ENCODE data around the gene PRSS36.
"Not testable (repeated sequence)": the region's sequence is repeated elsewhere in the genome, so short reads cannot be mapped to it uniquely, and the experiment has no call there.

Gene PRSS36

GRCh38 chr16:31105677-31106213 lies 44.1 kb downstream of the PRSS36 start:
- Histone ChIP-seq H3K23ac (ENCODE audit: low read length in 2 of 2) (no peak overlapping the region), H3K9ac (ENCODE audit: low read length) (peak overlapping the region; percentile 62), H3K14ac (ENCODE audit: low read length in 2 of 2) (no peak overlapping the region), H4K8ac (ENCODE audit: low read length) (peak overlapping the region; percentile 92), H2BK15ac (ENCODE audit: low read depth, poor library complexity, severe bottlenecking) (no peak overlapping the region), H3K4me1 (ENCODE audit: control insufficient read depth, insufficient read depth, low read depth, low read length) (peaks cover 25% of the 10 kb centered on the region), H3K27me3 (ENCODE audit: control insufficient read depth in 1 of 2, insufficient read depth in 1 of 2, low read length in 2 of 2) (no peaks in the 10 kb centered on the region), H3K9me3 (ENCODE audit: control insufficient read depth, low read length) (no peaks in the 10 kb centered on the region), H2BK5ac (ENCODE audit: low read depth, low read length, poor library complexity, severe bottlenecking) (no peak overlapping the region), H2BK120ac (ENCODE audit: low read depth, low read length) (no peak overlapping the region), H3K4me3 (ENCODE audit: insufficient read depth in 1 of 2, low read depth in 1 of 2, low read length in 2 of 2) (no peak overlapping the region), H2AFZ (ENCODE audit: low read depth, low read length) (peak overlapping the region; percentile 85), H4K91ac (ENCODE audit: low read length) (peak overlapping the region; percentile 70), H2BK12ac (ENCODE audit: low read length in 2 of 2) (peak overlapping the region in 1 of 2 experiments; percentile 21), H3K18ac (ENCODE audit: low read depth in 1 of 2, low read length in 2 of 2) (peak overlapping the region; percentile 64 to 73), H3K36me3 (ENCODE audit: control insufficient read depth in 1 of 2, insufficient read depth in 2 of 2, low read depth in 1 of 2, low read length in 2 of 2) (peaks cover 15 to 18% of the 10 kb centered on the region in 2 experiments), H3K79me1 (replicated peaks; ENCODE audit: low read length, poor library complexity, severe bottlenecking) (peaks cover 23% of the 10 kb centered on the region), H2AK5ac (ENCODE audit: low read length, severe bottlenecking) (no peak overlapping the region), H3K27ac (ENCODE audit: low read length, poor library complexity, severe bottlenecking) (no peak overlapping the region), H3K4ac (ENCODE audit: low read depth in 1 of 2, low read length in 2 of 2) (peak overlapping the region in 1 of 2 experiments; percentile 73), H3K4me2 (ENCODE audit: low read length, poor library complexity, severe bottlenecking) (peak overlapping the region; percentile 37)
- 29% methylated on average over 30 of the region's 33 CpGs for WGBS
- DNase-seq: peak; percentile 63

GRCh38 chr16:31100876-31101641 lies 48.8 kb downstream of the PRSS36 start:
- peak overlapping the region in 1 of 2 experiments; percentile 49 for H3K4ac ChIP-seq (ENCODE audit: low read depth in 1 of 2, low read length in 2 of 2)
- H3K4me2 ChIP-seq (ENCODE audit: low read length, poor library complexity, severe bottlenecking); DNase-seq; H2AK5ac ChIP-seq (ENCODE audit: low read length, severe bottlenecking); H3K9me3 ChIP-seq (ENCODE audit: control insufficient read depth, low read length); H3K27ac ChIP-seq (ENCODE audit: low read length, poor library complexity, severe bottlenecking); H2BK5ac ChIP-seq (ENCODE audit: low read depth, low read length, poor library complexity, severe bottlenecking); H3K36me3 ChIP-seq (ENCODE audit: control insufficient read depth in 1 of 2, insufficient read depth in 2 of 2, low read depth in 1 of 2, low read length in 2 of 2); H2BK15ac ChIP-seq (ENCODE audit: low read depth, poor library complexity, severe bottlenecking); H3K4me1 ChIP-seq (ENCODE audit: control insufficient read depth, insufficient read depth, low read depth, low read length); H3K18ac ChIP-seq (ENCODE audit: low read depth in 1 of 2, low read length in 2 of 2); H4K8ac ChIP-seq (ENCODE audit: low read length); H2BK120ac ChIP-seq (ENCODE audit: low read depth, low read length); H3K4me3 ChIP-seq (ENCODE audit: insufficient read depth in 1 of 2, low read depth in 1 of 2, low read length in 2 of 2); H3K79me1 ChIP-seq (replicated peaks; ENCODE audit: low read length, poor library complexity, severe bottlenecking); H4K91ac ChIP-seq (ENCODE audit: low read length); H3K9ac ChIP-seq (ENCODE audit: low read length); H3K27me3 ChIP-seq (ENCODE audit: control insufficient read depth in 1 of 2, insufficient read depth in 1 of 2, low read length in 2 of 2); H2AFZ ChIP-seq (ENCODE audit: low read depth, low read length): not testable (repeated sequence)
- peak overlapping the region in 1 of 2 experiments; percentile 21 for H2BK12ac ChIP-seq (ENCODE audit: low read length in 2 of 2)
- peak overlapping the region in 1 of 2 experiments; percentile 9 for H3K23ac ChIP-seq (ENCODE audit: low read length in 2 of 2)
- peak overlapping the region in 1 of 2 experiments; percentile 55 for H3K14ac ChIP-seq (ENCODE audit: low read length in 2 of 2)
- WGBS: 90% methylated on average over 10 of the region's 13 CpGs

GRCh38 chr16:31099860-31100638 lies 49.8 kb downstream of the PRSS36 start:
- Histone ChIP-seq H3K27ac (ENCODE audit: low read length, poor library complexity, severe bottlenecking) (no peak overlapping the region), H2BK12ac (ENCODE audit: low read length in 2 of 2) (peak overlapping the region in 1 of 2 experiments; percentile 33), H2AK5ac (ENCODE audit: low read length, severe bottlenecking) (no peak overlapping the region), H3K27me3 (ENCODE audit: control insufficient read depth in 1 of 2, insufficient read depth in 1 of 2, low read length in 2 of 2) (no peaks in the 10 kb centered on the region), H3K9ac (ENCODE audit: low read length) (no peak overlapping the region), H3K9me3 (ENCODE audit: control insufficient read depth, low read length) (peaks cover 2% of the 10 kb centered on the region), H2BK120ac (ENCODE audit: low read depth, low read length) (no peak overlapping the region), H3K14ac (ENCODE audit: low read length in 2 of 2) (no peak overlapping the region), H4K8ac (ENCODE audit: low read length) (peak overlapping the region; percentile 69), H2BK15ac (ENCODE audit: low read depth, poor library complexity, severe bottlenecking) (no peak overlapping the region), H2AFZ (ENCODE audit: low read depth, low read length) (no peak overlapping the region), H3K4me2 (ENCODE audit: low read length, poor library complexity, severe bottlenecking) (no peak overlapping the region), H3K4me1 (ENCODE audit: control insufficient read depth, insufficient read depth, low read depth, low read length) (peaks cover 2% of the 10 kb centered on the region), H3K18ac (ENCODE audit: low read depth in 1 of 2, low read length in 2 of 2) (no peak overlapping the region), H4K91ac (ENCODE audit: low read length) (no peak overlapping the region), H2BK5ac (ENCODE audit: low read depth, low read length, poor library complexity, severe bottlenecking) (no peak overlapping the region), H3K23ac (ENCODE audit: low read length in 2 of 2) (no peak overlapping the region), H3K4ac (ENCODE audit: low read depth in 1 of 2, low read length in 2 of 2) (no peak overlapping the region), H3K36me3 (ENCODE audit: control insufficient read depth in 1 of 2, insufficient read depth in 2 of 2, low read depth in 1 of 2, low read length in 2 of 2) (no peaks in the 10 kb centered on the region), H3K79me1 (replicated peaks; ENCODE audit: low read length, poor library complexity, severe bottlenecking) (no peaks in the 10 kb centered on the region), H3K4me3 (ENCODE audit: insufficient read depth in 1 of 2, low read depth in 1 of 2, low read length in 2 of 2) (no peak overlapping the region)
- DNase-seq: peak; percentile 63
- WGBS: 41% methylated on average over 4 of the region's 4 CpGs
